ENCODE measurements around the gene KSR1.

- TF ChIP-seq CTCF (IDR thresholded peaks at IDR 0.05; ENCODE audit: low read depth, low read length): no peak
- TF ChIP-seq EZH2phosphoT487 (IDR thresholded peaks at IDR 0.05; ENCODE audit: low read depth): no peak
Observed at GRCh38 chr17:27532269-27533263, 76.3 kb downstream of the KSR1 start.

Measured in OCI-LY3 (cell line).